HEK293 (cell line): ENCODE data around the gene ATP6V0B.

Source experiments
- KLF10 ChIP-seq: fragments of 450-650 bp; IDR thresholded peaks from 2 replicates; pipeline ENCODE4 v1.5.1; 2018; ENCODE audit warnings: missing biosample characterization, mild to moderate bottlenecking, missing genetic modification characterization
- SETDB1 ChIP-seq: IDR thresholded peaks from one replicate; pipeline ENCODE4 v1.6.1; 2017; ENCODE audit warnings: mild to moderate bottlenecking, low read length, moderate library complexity, mixed read lengths; ENCODE audit not compliant: insufficient read length
- ZNF513 ChIP-seq: fragments of 450-650 bp; IDR thresholded peaks from 2 replicates; pipeline ENCODE4 v1.5.1; 2018; ENCODE audit warnings: missing biosample characterization, missing genetic modification characterization
- ZNF626 ChIP-seq: fragments of 450-650 bp; sonication (Bioruptor Pico); formaldehyde crosslinking; IDR thresholded peaks from 2 replicates; pipeline ENCODE4 v1.5.1; 2018; ENCODE audit warnings: missing biosample characterization, missing genetic modification characterization, inconsistent platforms
- TF ChIP-seq, protein P1 (sequence below): fragments of 450-650 bp; formaldehyde crosslinking; IDR thresholded peaks from 2 replicates; pipeline ENCODE4 v1.5.1; 2016; ENCODE audit warnings: missing biosample characterization, missing genetic modification characterization

GRCh38 chr1:44019466-44019948, 44.7 kb downstream of the ATP6V0B start:
- TF ChIP-seq KLF10 (no peak), ZNF626 (no peak), SETDB1 (no peak), ZNF513 (tag by site-specific recombination) (no peak)
- TF ChIP-seq, protein P1, sequence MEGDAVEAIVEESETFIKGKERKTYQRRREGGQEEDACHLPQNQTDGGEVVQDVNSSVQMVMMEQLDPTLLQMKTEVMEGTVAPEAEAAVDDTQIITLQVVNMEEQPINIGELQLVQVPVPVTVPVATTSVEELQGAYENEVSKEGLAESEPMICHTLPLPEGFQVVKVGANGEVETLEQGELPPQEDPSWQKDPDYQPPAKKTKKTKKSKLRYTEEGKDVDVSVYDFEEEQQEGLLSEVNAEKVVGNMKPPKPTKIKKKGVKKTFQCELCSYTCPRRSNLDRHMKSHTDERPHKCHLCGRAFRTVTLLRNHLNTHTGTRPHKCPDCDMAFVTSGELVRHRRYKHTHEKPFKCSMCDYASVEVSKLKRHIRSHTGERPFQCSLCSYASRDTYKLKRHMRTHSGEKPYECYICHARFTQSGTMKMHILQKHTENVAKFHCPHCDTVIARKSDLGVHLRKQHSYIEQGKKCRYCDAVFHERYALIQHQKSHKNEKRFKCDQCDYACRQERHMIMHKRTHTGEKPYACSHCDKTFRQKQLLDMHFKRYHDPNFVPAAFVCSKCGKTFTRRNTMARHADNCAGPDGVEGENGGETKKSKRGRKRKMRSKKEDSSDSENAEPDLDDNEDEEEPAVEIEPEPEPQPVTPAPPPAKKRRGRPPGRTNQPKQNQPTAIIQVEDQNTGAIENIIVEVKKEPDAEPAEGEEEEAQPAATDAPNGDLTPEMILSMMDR (tag by site-specific recombination) = no peak
